ENCODE measurements around the gene TRIOBP.

TRIOBP gene

GRCh38 chr22:37804352-37804880 lies 107.6 kb downstream of the TRIOBP start:
- DNase-seq (ENCODE audit: low read depth in 2 of 3, low spot score in 2 of 3) = no peak

- DNase-seq (ENCODE audit: low read depth in 2 of 3, low spot score in 2 of 3) = peak in 2 of 3 experiments; percentile 39 to 74
Observed at GRCh38 chr22:37804881-37805809, 108.3 kb downstream of the TRIOBP start.

GRCh38 chr22:37805810-37806277 lies 109.0 kb downstream of the TRIOBP start:
- DNase-seq (ENCODE audit: low read depth in 2 of 3, low spot score in 2 of 3) = no peak

GRCh38 chr22:37806409-37807333 lies 109.8 kb downstream of the TRIOBP start:
- no peak for DNase-seq (ENCODE audit: low read depth in 2 of 3, low spot score in 2 of 3)

- peak; percentile 68 to 88 (median 84) for DNase-seq (ENCODE audit: low read depth in 2 of 3, low spot score in 2 of 3)
Observed at GRCh38 chr22:37807410-37808293, 110.8 kb downstream of the TRIOBP start, which contains the start of gene GCAT. TSS of gene GCAT (plus strand) at chr22:37807934. CDS start at chr22:37807968, 34 bp downstream.

- no peak for DNase-seq (ENCODE audit: low read depth in 2 of 3, low spot score in 2 of 3)
Observed at GRCh38 chr22:37808294-37808657, 111.4 kb downstream of the TRIOBP start.

- no peak for DNase-seq (ENCODE audit: low read depth in 2 of 3, low spot score in 2 of 3)
Observed at GRCh38 chr22:37809672-37810333, 113.0 kb downstream of the TRIOBP start.

- DNase-seq (ENCODE audit: low read depth in 2 of 3, low spot score in 2 of 3) = no peak
Observed at GRCh38 chr22:37811867-37812266, 115.0 kb downstream of the TRIOBP start.

- DNase-seq (ENCODE audit: low read depth in 2 of 3, low spot score in 2 of 3) = no peak
Observed at GRCh38 chr22:37812869-37813678, 116.2 kb downstream of the TRIOBP start.

- no peak for DNase-seq (ENCODE audit: low read depth in 2 of 3, low spot score in 2 of 3)
Observed at GRCh38 chr22:37815593-37815992, 118.7 kb downstream of the TRIOBP start.

GRCh38 chr22:37816543-37817180 lies 119.8 kb downstream of the TRIOBP start:
- no peak for DNase-seq (ENCODE audit: low read depth in 2 of 3, low spot score in 2 of 3)

- DNase-seq (ENCODE audit: low read depth in 2 of 3, low spot score in 2 of 3) = peak; percentile 45 to 90 (median 78)
Observed at GRCh38 chr22:37817705-37818408, 121.0 kb downstream of the TRIOBP start.

GRCh38 chr22:37818409-37819104 lies 121.7 kb downstream of the TRIOBP start:
- peak in 1 of 3 experiments; percentile 43 for DNase-seq (ENCODE audit: low read depth in 2 of 3, low spot score in 2 of 3)

- DNase-seq (ENCODE audit: low read depth in 2 of 3, low spot score in 2 of 3) = no peak
Observed at GRCh38 chr22:37819105-37819433, 122.2 kb downstream of the TRIOBP start.

- DNase-seq (ENCODE audit: low read depth in 2 of 3, low spot score in 2 of 3) = no peak
Observed at GRCh38 chr22:37820350-37820749, 123.5 kb downstream of the TRIOBP start.

- DNase-seq (ENCODE audit: low read depth in 2 of 3, low spot score in 2 of 3) = no peak
Observed at GRCh38 chr22:37822079-37822833, 125.4 kb downstream of the TRIOBP start.
